ACC112 (cell line): ENCODE measurements around the gene ZNF169.
"Not testable (repeated sequence)": the region's sequence is repeated elsewhere in the genome, so short reads cannot be mapped to it uniquely, and the experiment has no call there.

Experiments used
- H2AFZ ChIP-seq: fragments of 200-600 bp; sonication (generic); one replicate; pipeline ENCODE4 v1.6.0; 2017; ENCODE audit warnings: antibody characterized with exemption, low read length; ENCODE audit not compliant: unreplicated experiment
- H3K27ac ChIP-seq: fragments of 200-600 bp; sonication (generic); 2 replicates; pipeline ENCODE4 v1.5.1; 2014; ENCODE audit warnings: low read depth, mild to moderate bottlenecking, antibody characterized with exemption, low read length, moderate library complexity
- H3K27me3 ChIP-seq: fragments of 200-600 bp; sonication (generic); 2 replicates; pipeline ENCODE4 v1.6.1; 2014; ENCODE audit warnings: mild to moderate bottlenecking, antibody characterized with exemption, low read length, moderate library complexity, mixed read lengths; ENCODE audit not compliant: insufficient read depth
- H3K36me3 ChIP-seq: fragments of 200-600 bp; sonication (generic); 2 replicates; pipeline ENCODE4 v1.6.1; 2016; ENCODE audit warnings: mild to moderate bottlenecking, antibody characterized with exemption, low read length, moderate library complexity, mixed read lengths; ENCODE audit not compliant: insufficient read depth
- H3K4me1 ChIP-seq: fragments of 200-600 bp; sonication (generic); one replicate; pipeline ENCODE4 v1.6.1; 2016; ENCODE audit warnings: low read length, mixed read lengths; ENCODE audit not compliant: insufficient read depth, unreplicated experiment, control insufficient read depth
- H3K4me3 ChIP-seq: fragments of 200-600 bp; sonication (generic); 2 replicates; pipeline ENCODE4 v1.5.1; 2014; ENCODE audit warnings: mild to moderate bottlenecking, low read depth, low read length
- H3K79me2 ChIP-seq: fragments of 200-600 bp; sonication (generic); one replicate; pipeline ENCODE4 v1.6.0; 2016; ENCODE audit warnings: low read length; ENCODE audit not compliant: control insufficient read depth, unreplicated experiment, insufficient read depth

ZNF169 gene

DNA sequence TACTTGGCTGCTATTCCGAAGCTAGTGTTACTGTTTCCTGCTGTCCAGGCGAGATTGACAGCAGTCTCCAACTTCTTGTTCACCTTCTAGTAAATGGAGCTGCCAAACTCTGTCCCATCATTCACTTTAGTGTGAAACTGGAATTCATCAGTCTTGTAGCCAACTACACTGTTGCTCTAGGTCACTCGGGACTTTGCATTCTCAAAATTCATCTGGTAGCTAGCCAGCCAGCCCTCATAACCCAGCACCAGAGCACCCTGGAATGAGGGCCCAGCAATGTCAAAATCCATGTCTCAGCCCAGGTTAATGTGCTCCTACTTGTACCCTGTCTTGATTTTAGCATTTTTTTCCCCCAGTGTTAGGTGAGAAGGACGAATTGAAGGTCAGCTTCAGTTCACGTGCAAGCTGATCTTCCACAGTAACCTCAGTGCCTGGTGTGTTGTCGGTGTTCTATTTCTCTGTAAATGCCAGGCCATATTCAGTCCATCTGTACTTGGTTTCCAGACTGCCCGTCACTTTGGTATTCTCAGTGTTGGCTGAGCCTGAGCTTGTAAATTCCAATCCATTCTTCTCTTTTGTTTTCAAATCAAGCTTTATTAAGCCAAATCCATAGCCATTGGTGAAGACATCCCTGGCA is 28.9 kb downstream of the ZNF169 start:
- peaks cover 23% of the 10 kb centered on the region for H3K36me3 ChIP-seq
- H2AFZ ChIP-seq, result no peak overlapping the region
- H3K4me1 ChIP-seq, result no peaks in the 10 kb centered on the region
- no peak overlapping the region for H3K27ac ChIP-seq
- H3K4me3 ChIP-seq, result no peak overlapping the region
- no peaks in the 10 kb centered on the region for H3K79me2 ChIP-seq
- H3K27me3 ChIP-seq, result no peaks in the 10 kb centered on the region

DNA sequence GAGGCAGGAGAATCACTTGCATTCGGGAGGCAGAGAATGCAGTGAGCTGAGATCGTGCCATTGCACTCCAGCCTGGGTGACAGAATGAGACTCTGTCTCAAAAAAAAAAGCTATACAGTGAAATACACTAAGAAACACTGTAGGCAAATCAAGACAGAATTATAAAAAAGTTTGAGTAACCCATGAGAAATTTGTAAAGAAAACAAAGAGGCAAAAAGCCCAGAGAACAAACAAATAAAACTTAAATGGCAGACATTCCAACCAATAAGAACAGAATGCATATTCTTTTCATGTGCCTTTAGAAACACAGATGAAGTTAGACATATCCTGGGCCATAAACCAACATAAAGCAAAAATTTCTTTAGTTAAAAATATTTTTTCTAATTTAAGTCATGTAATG is 30.6 kb downstream of the ZNF169 start:
- Histone ChIP-seq H3K79me2 (no peaks in the 10 kb centered on the region), H3K36me3 (peaks cover 20% of the 10 kb centered on the region)

DNA sequence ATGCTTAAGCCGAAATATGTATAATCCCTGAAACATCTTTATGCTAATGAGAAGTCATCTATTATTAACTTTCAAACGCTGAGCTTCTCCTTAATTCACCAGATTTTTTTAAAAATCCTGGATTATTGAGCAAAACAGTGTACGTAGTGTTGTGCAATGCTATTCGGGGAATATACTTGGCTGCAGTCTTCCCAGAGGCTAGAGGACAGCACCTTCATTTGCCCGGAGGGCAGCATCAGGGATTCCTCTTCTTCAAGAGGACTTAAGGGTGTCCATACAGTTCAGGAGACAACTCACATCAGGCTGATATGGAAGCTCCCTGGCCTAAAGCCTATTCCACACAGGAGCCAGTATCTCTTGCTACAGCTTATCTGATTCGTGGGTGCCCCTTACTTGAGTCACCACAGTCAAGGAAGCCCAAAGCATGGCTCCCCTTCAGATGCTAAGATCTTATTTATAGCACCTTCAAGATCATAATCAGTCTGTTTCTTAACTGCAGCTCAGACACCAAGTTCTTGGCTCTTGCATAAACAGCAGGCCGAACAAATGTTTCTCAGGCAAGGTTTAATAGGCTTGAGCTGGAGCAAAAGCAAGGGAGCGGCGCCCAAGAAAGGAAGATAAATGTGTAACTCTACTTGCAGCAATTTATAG is 40.0 kb downstream of the ZNF169 start:
- Histone ChIP-seq H3K27ac (no peak overlapping the region), H3K36me3 (peaks cover 14% of the 10 kb centered on the region; the same call in 1 of the 2 replicates), H3K79me2 (no peaks in the 10 kb centered on the region), H2AFZ (no peak overlapping the region), H3K4me3 (no peak overlapping the region), H3K27me3 (no peaks in the 10 kb centered on the region), H3K4me1 (no peaks in the 10 kb centered on the region)

More for the DNA sequence above, 30.6 kb downstream of the ZNF169 start:
- H3K27ac ChIP-seq, result no peak overlapping the region
- H3K27me3 ChIP-seq, result no peaks in the 10 kb centered on the region
- H3K4me1 ChIP-seq, result no peaks in the 10 kb centered on the region
- H3K4me3 ChIP-seq, result no peak overlapping the region
- H2AFZ ChIP-seq, result no peak overlapping the region

DNA sequence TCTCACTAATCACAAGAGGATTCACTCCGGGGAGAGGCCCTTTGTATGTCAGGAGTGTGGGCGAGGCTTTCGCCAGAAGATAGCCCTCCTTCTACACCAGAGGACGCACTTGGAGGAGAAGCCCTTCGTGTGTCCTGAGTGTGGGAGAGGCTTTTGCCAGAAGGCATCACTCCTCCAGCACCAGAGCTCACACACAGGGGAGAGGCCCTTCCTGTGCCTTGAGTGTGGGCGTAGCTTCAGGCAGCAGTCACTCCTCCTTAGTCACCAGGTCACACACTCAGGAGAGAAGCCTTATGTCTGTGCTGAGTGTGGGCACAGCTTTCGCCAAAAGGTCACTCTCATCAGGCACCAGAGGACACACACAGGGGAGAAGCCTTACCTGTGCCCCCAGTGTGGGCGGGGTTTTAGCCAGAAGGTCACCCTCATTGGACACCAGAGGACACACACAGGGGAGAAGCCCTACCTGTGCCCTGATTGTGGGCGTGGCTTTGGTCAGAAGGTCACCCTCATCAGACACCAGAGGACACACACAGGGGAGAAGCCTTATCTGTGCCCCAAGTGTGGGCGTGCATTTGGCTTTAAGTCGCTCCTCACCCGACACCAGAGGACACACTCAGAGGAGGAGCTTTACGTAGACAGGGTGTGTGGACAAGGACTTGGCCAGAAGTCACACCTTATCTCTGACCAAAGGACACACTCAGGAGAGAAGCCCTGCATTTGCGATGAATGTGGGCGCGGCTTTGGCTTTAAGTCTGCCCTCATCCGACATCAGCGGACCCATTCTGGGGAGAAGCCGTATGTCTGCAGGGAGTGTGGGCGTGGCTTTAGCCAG is 41.6 kb downstream of the ZNF169 start:
- no peaks in the 10 kb centered on the region for H3K4me1 ChIP-seq
- H3K36me3 ChIP-seq, result peaks cover 10% of the 10 kb centered on the region; the same call in 1 of the 2 replicates
- H3K27me3 ChIP-seq, result no peaks in the 10 kb centered on the region
- no peak overlapping the region for H3K27ac ChIP-seq
- no peaks in the 10 kb centered on the region for H3K79me2 ChIP-seq
- H3K4me3 ChIP-seq, result no peak overlapping the region
- H2AFZ ChIP-seq, result no peak overlapping the region

DNA sequence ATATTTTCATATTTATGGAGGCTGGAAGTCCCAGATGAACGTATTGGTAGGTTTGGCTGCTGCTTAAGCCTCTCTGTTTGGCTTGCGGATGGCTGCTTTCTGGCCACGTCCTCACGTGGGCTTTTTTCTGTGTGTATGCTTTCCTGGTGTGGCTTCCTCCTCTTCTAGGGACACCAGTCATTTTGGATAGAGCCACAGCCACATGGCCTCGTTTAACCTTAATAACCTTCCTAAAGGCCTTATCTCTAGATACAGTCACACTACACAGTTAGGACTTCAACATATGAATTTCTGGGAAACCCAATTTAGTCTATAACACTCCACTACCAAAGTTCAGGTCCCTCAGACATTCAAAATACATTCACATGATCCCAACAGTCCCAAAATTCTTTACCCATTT is 42.5 kb downstream of the ZNF169 start:
- H3K36me3 ChIP-seq, result peaks cover 3% of the 10 kb centered on the region; the same call in 1 of the 2 replicates
- no peak overlapping the region for H2AFZ ChIP-seq
- no peaks in the 10 kb centered on the region for H3K27me3 ChIP-seq
- no peak overlapping the region for H3K27ac ChIP-seq
- no peaks in the 10 kb centered on the region for H3K79me2 ChIP-seq
- H3K4me1 ChIP-seq, result no peaks in the 10 kb centered on the region
- H3K4me3 ChIP-seq, result no peak overlapping the region

DNA sequence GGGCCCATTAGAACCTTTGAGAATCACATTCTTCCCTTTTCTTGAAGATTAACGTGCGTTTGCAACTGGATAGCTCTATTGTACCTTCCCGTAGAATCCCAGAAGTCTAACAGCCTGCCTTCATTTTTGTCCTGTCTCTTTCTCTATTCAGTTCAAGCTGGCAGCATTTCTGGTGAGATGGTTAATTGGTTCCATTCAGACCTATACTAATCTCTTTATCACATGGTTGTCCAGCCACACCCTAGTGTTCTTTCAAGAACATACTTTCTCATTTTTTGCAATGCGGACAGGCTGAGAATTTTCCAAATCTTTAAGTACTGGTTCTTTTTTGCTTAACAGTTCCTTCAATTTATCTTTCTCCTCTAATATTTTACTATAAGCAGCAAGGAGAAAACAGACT is 43.3 kb downstream of the ZNF169 start:
- Histone ChIP-seq H2AFZ (no peak overlapping the region), H3K79me2 (no peaks in the 10 kb centered on the region), H3K27me3 (no peaks in the 10 kb centered on the region), H3K4me3 (no peak overlapping the region), H3K27ac (no peak overlapping the region), H3K36me3 (no peaks in the 10 kb centered on the region), H3K4me1 (no peaks in the 10 kb centered on the region)

DNA sequence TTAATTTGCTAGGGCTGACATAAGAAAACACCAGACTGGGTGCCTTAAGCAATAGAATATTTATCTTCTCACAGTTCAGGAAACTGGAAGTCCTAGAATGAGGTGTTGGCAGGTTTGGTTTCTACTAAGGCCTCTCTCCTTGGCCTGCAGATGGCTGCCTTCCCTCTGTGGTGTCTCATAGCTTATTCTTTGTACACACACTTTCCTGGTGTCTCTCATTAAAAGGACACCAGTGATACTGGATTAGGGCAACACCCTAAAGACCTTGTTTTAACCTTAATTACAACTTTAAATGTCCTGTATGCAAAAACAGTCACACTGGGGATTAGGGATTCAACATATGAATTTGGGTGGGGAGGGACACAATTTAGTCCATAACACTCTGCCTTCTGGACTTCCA is 44.2 kb downstream of the ZNF169 start:
- H2AFZ ChIP-seq, result no peak overlapping the region
- H3K4me1 ChIP-seq, result no peaks in the 10 kb centered on the region
- no peaks in the 10 kb centered on the region for H3K36me3 ChIP-seq
- no peaks in the 10 kb centered on the region for H3K79me2 ChIP-seq
- H3K27me3 ChIP-seq, result no peaks in the 10 kb centered on the region
- H3K27ac ChIP-seq, result no peak overlapping the region
- no peak overlapping the region for H3K4me3 ChIP-seq

DNA sequence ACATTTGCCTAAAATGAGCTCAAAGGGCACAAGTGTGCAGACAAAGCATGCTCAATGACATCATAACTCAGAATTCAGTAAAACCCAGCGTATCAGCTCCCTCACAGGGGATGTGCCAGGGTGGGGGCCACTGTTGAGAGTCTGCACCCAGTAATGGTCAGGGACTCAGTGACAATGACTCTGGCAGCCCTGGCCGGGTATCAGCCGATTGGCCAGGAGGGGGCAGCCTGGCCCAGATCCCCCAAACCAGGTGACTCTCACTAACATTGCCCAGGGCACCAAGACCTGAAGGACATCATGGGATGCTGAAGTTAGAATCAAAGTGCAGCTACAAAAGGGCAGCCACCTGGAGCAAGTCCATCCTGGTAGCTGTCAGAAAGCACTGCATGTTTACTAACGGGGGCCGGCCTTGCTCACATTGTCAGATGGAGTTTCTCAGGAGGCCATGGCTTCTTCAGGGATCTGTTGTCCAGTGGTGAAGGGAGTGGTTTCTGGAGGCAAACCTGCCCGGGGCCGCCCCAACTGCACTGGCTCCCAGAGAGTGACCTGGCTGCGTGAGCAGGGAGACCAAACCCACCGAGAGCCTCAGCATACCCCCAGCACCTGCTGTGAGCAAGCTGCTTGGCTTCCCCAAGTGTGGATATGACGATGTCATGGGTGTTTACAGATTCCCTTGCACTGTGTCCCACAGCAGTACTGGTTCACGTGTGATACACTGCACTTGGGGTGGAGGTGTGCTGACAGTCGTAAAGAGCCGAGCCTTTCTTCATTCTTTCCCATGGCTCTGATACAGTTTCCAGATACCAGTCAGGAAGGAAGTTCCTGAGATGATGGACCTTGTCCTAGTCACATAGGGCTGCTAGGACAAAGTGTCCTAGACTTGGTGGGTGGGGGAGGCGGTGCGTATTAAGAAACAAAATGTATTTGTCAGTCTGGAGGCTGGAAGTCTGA is 56.2 kb downstream of the ZNF169 start:
- not testable (repeated sequence) for H3K4me3 ChIP-seq, H3K27me3 ChIP-seq, H3K4me1 ChIP-seq, H2AFZ ChIP-seq, H3K27ac ChIP-seq, H3K79me2 ChIP-seq, H3K36me3 ChIP-seq

DNA sequence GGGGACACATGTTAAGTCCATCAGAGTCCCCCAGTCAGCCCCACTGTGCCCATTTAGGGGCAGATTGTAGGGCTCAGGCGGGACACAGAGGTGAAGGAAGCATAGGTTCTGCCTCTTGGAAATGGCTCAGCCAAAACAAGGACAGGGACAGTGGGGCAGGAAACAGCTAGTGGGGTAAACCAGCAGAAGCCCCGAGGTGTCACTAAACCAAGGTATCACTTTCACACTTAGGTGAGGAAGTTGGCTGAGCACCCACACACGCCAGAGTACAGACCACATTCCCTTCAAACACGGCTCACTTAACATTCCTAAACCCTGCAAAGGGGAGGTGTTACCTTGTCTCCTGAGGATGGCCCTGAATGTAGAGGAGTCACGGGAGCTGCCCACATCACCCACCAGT is 57.1 kb downstream of the ZNF169 start:
- H3K27me3 ChIP-seq, H3K4me1 ChIP-seq, H3K79me2 ChIP-seq, H3K27ac ChIP-seq, H3K36me3 ChIP-seq, H3K4me3 ChIP-seq, H2AFZ ChIP-seq: not testable (repeated sequence)

DNA sequence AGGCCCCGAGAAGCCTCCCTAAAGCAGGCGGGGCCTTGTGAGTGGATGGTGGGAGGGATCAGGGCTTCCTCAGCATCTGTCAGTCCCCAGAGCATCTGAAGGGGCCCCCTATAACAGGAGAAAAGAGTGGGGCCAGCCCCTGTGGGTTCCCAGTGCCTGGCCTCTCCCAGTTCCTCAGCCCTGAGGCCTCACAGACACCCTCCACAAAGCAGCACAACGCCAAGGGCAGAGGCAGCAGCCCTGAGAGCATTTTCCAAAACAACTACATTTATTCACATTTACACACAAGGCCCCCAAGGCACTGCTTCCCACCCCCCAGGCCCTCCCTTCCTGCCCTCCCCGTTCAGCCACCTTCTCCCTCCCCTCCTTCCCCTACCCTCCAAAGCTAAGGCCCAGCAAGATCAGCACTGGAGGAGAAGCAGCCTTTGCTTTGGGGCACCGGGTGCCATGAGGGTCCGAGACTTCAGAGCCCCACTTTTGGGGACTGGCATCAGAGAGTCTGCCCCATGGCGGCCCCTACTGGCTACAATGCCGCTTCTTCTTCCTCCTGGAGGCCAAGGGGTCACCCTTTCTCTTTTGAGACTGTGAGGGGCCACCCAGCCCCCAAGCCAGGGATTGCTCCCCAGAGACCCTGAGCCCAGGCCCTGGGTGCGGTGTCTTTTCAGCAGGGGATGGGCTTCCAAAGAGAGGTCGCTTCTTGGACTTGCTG is 59.0 kb downstream of the ZNF169 start:
- H3K27ac ChIP-seq, H3K36me3 ChIP-seq, H2AFZ ChIP-seq, H3K27me3 ChIP-seq, H3K79me2 ChIP-seq, H3K4me3 ChIP-seq, H3K4me1 ChIP-seq: not testable (repeated sequence)
